PC-3 (cell line): Measurements from ENCODE around the gene CD44. TPM values are rescaled to one million over a fixed set of nuclear protein-coding genes. Genes with fewer than 3 reads are reported as not detected.

ENCODE experiments used
- ATAC-seq: fragments of 200-7000 bp; cut with Tn5 transposase; 2 replicates; pipeline ENCODE4 v1.9.1; 2020; ENCODE audit warnings: mild to moderate bottlenecking, moderate library complexity
- BruUV-seq: library from RNA; stranded (reverse); fragments of 400-500 nt; replicated peaks from 2 replicates; lab custom pipeline; 2021; lab: Mats Ljungman, UMichigan
- CTCF ChIA-PET: fragments of 300-600 bp; sonication (Branson Sonifier 250); formaldehyde crosslinking; loops from one replicate; lab custom pipeline; 2022; ENCODE audit warnings: antibody characterized with exemption; lab: Charles Lee
- POLR2A ChIA-PET: fragments of 300-600 bp; sonication (Branson Sonifier 250); formaldehyde crosslinking; loops from one replicate; lab custom pipeline; 2022; ENCODE audit warnings: antibody characterized with exemption; ENCODE audit not compliant: unreplicated experiment; lab: Charles Lee
- DNase-seq: peaks from one replicate; pipeline ENCODE4 v3.0.0-alpha.2; 2015
- H2AFZ ChIP-seq: fragments of 300-600 bp; sonication (generic); 2 replicates; pipeline ENCODE4 v1.6.0; 2016; ENCODE audit warnings: antibody characterized with exemption, low read length
- H3F3A ChIP-seq: fragments of 300-600 bp; sonication (generic); one replicate; pipeline ENCODE4 v1.6.0; 2017; ENCODE audit warnings: antibody characterized with exemption, low read length, control low read depth, mild to moderate bottlenecking; ENCODE audit not compliant: unreplicated experiment
- H3K27ac ChIP-seq: fragments of 300-600 bp; sonication (generic); 2 replicates; pipeline ENCODE4 v1.5.1; 2016; ENCODE audit warnings: mild to moderate bottlenecking, low read length
- H3K27me3 ChIP-seq: fragments of 300-600 bp; sonication (generic); 2 replicates; pipeline ENCODE4 v1.6.1; 2016; ENCODE audit warnings: low read length, mixed read lengths
- H3K36me3 ChIP-seq: fragments of 300-600 bp; sonication (generic); 2 replicates; pipeline ENCODE4 v1.6.1; 2016; ENCODE audit warnings: low read depth, mixed run types, low read length, mixed read lengths
- H3K4me1 ChIP-seq: fragments of 300-600 bp; sonication (generic); 2 replicates; pipeline ENCODE4 v1.5.1; 2016; ENCODE audit warnings: low read length; ENCODE audit not compliant: insufficient read depth
- H3K4me2 ChIP-seq: fragments of 300-600 bp; sonication (generic); 2 replicates; pipeline ENCODE4 v1.6.0; 2016; ENCODE audit warnings: low read length
- H3K4me3 ChIP-seq: fragments of 300-600 bp; sonication (generic); 2 replicates; pipeline ENCODE4 v1.5.1; 2016; ENCODE audit warnings: mild to moderate bottlenecking, low read length, mixed read lengths
- H3K79me2 ChIP-seq: fragments of 300-600 bp; sonication (generic); 2 replicates; pipeline ENCODE4 v1.6.1; 2017; ENCODE audit warnings: low read length, mixed read lengths
- H3K9ac ChIP-seq: fragments of 300-600 bp; sonication (generic); 2 replicates; pipeline ENCODE4 v1.6.0; 2016; ENCODE audit warnings: mild to moderate bottlenecking, low read length
- H3K9me2 ChIP-seq: fragments of 300-600 bp; sonication (generic); replicated peaks from 2 replicates; pipeline ENCODE4 v1.6.1; 2016; ENCODE audit warnings: mixed run types, low read length, mixed read lengths
- H3K9me3 ChIP-seq: fragments of 300-600 bp; sonication (generic); 2 replicates; pipeline ENCODE4 v1.6.1; 2016; ENCODE audit warnings: low read length, mixed read lengths
- H4K20me1 ChIP-seq: fragments of 300-600 bp; sonication (generic); 2 replicates; pipeline ENCODE4 v1.6.1; 2016; ENCODE audit warnings: low read length, mixed read lengths
- CTCF ChIP-seq: fragments of 300-600 bp; sonication (generic); conservative IDR thresholded peaks from 2 replicates; pipeline ENCODE4 v1.5.1; 2017; ENCODE audit warnings: antibody characterized with exemption, low read depth, mild to moderate bottlenecking, low read length
- EZH2 ChIP-seq: fragments of 300-600 bp; sonication (generic); IDR thresholded peaks from one replicate; pipeline ENCODE4 v1.6.1; 2017; ENCODE audit warnings: antibody characterized with exemption, mild to moderate bottlenecking, low read length; ENCODE audit not compliant: unreplicated experiment
- EZH2phosphoT487 ChIP-seq: fragments of 300-600 bp; sonication (generic); IDR thresholded peaks from 2 replicates; pipeline ENCODE4 v1.6.1; 2018; ENCODE audit warnings: mild to moderate bottlenecking, antibody characterized with exemption, low read length, borderline replicate concordance
- intact Hi-C: fragments of 100-400 bp; cut with micrococcal nuclease; formaldehyde crosslinking; loops from 2 replicates; pipeline ENCODE4 v1.9.0; 2023
- total RNA-seq: library from RNA; depleted of rRNA; stranded (reverse); fragments of >200 nt; gene quantifications from 2 replicates; pipeline ENCODE4 v1.2.3, GENCODE V29; 2014

CD44 gene
- total RNA-seq, 1 experiment from 2014 or later, result 181 TPM

- Histone ChIP-seq H4K20me1 (peaks cover 68% of the 10 kb centered on the region), H3K4me1 (peaks cover 60% of the 10 kb centered on the region), H3K9me2 (no peaks in the 10 kb centered on the region), H3F3A (no peaks in the 10 kb centered on the region), H3K4me2 (peak overlapping the region; percentile 89), H3K36me3 (peaks cover 24% of the 10 kb centered on the region), H3K9me3 (no peaks in the 10 kb centered on the region), H3K9ac (peak overlapping the region; percentile 10; the same call in 1 of the 2 replicates), H3K79me2 (peaks cover 83% of the 10 kb centered on the region), H3K27ac (peak overlapping the region; percentile 82), H3K27me3 (no peaks in the 10 kb centered on the region), H3K4me3 (peak overlapping the region; percentile 99), H2AFZ (no peak overlapping the region)
- TF ChIP-seq EZH2 (no peak), CTCF (no peak), EZH2phosphoT487 (no peak)
- no TSS peak for BruUV-seq
- ChIA-PET POLR2A (interaction anchor here (0.6 to 0.7 kb wide), 2 partner anchors 18 to 30 kb away, joined by 5 to 9 read pairs; no protein-coding TSS in a partner anchor), CTCF (interaction anchor here (0.6 kb wide), 1 partner anchor 26 kb away, joined by 3 read pairs; no protein-coding TSS in a partner anchor)
- intact Hi-C loops, result loop anchor here (2.0 to 5.0 kb wide), 3 partner anchors 144 to 251 kb away; no protein-coding TSS in a partner anchor
- DNase-seq (peak; percentile 73), ATAC-seq (peak; percentile 5)
Measured at GRCh38 chr11:35141571-35141971, 2.6 kb downstream of the CD44 start.

GRCh38 chr11:35142481-35143075 is 3.6 kb downstream of the CD44 start:
- peaks cover 34% of the 10 kb centered on the region for H3K36me3 ChIP-seq
- H3K27ac ChIP-seq, result peak overlapping the region; percentile 82
- H4K20me1 ChIP-seq, result peaks cover 78% of the 10 kb centered on the region
- peak overlapping the region; percentile 89 for H3K4me2 ChIP-seq
- H3K4me1 ChIP-seq, result peaks cover 63% of the 10 kb centered on the region
- no peaks in the 10 kb centered on the region for H3K9me2 ChIP-seq
- ATAC-seq (peak; percentile 1; the same call in 1 of the 2 replicates), DNase-seq (peak; percentile 83)
- no peak overlapping the region for H3K9ac ChIP-seq
- H2AFZ ChIP-seq, result no peak overlapping the region
- H3K9me3 ChIP-seq, result no peaks in the 10 kb centered on the region
- no peaks in the 10 kb centered on the region for H3K27me3 ChIP-seq
- peaks cover 93% of the 10 kb centered on the region for H3K79me2 ChIP-seq
- peak overlapping the region; percentile 99 for H3K4me3 ChIP-seq
- ChIA-PET POLR2A (no interaction called here), CTCF (no interaction called here)
- BruUV-seq, result no TSS peak
- TF ChIP-seq CTCF (no peak), EZH2phosphoT487 (no peak), EZH2 (no peak)
- no peaks in the 10 kb centered on the region for H3F3A ChIP-seq
- intact Hi-C loops, result loop anchor here (1.0 to 5.0 kb wide), 3 partner anchors 24 to 250 kb away; no protein-coding TSS in a partner anchor
